GM21737 (cell line): ENCODE data around the gene DDO.

Experiments used
- ATAC-seq: cut with Tn5 transposase; IDR thresholded peaks from one replicate; pipeline ENCODE4 v1.9.1; 2021; ENCODE audit warnings: mild to moderate bottlenecking, moderate library complexity; ENCODE audit not compliant: unreplicated experiment

Gene DDO

DNA sequence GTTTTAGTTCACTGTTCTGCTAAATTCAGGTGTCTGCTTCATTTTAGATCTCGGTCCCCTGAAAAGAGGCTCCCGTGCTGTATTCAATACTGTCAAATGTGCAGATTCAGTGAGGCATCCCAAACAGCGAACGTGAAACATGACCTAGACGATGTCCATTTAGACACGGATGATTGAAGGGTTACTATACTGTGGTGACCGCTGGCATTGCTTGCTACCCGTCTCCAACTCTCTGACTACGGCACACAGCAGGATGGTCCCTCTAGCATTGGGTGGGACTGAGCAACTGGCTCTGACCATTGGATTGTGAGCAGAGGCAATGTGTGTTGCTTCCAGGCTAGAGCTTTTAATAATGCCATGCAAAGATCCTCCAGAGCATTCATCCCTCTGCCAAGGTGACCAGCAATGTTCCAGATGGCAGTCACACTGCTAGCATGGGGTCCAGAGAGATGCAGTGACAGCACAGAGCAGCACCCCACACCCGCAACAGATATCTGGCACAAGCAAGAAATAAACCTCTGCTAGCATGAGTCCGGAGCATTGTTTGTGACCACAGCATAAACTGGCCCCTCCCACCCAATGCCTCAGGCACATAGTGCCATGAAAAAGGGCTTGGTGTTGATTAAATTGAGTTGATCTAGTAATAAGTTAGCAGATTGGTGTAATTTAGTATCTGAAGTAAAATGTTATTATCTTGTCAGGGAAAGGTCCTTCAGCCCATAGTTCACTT is 66.2 kb downstream of the DDO start:
- no peak for ATAC-seq

DNA sequence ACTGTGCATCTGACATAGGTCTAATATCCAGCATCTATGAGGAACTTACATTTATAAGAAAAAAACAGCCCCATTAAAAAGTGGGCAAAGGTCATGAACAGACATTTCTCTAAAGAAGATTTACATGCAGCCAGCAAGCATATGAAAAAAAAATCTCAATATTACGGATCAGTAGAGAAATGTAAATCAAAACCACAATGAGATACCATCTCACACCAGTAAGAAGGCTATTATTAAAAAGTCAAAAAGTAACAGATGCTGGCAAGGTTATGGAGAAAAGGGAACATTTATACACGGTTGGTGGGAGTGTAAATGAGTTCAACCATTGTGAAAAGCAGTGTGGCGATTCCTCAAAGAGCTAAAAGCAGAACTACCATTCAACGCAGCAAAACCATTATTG is 70.3 kb downstream of the DDO start:
- ATAC-seq: no peak

DNA sequence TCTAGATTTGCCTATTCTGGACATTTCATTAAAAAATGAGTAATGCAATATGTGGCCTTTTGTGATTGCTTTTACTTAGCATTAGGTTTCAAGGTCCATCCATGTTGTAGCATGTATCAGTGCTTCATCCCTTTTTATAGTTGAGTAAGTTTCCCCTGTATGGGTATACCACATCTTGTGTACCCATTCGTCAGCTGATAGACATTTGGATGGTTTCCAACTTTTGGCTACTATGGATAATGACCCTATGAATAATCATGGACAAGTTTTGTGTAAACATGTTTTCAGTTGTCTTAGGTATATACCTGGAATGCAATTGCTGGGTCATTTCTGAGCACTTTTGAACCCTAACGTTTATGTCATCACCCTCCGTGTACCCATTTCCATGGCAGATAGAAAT is 72.6 kb downstream of the DDO start:
- ATAC-seq: no peak
